ENCODE data around the gene CTTNBP2NL. TPM values are rescaled to one million over a fixed set of nuclear protein-coding genes. Genes with fewer than 3 reads are reported as not detected.
"Not testable (repeated sequence)": the region's sequence is repeated elsewhere in the genome, so short reads cannot be mapped to it uniquely, and the experiment has no call there.

The CTTNBP2NL gene
- total RNA-seq, 1 donor from 2014 or later = 59.4 TPM

GRCh38 chr1:112470966-112471365 lies 75.0 kb downstream of the CTTNBP2NL start:
- Histone ChIP-seq H3K27me3 (no peaks in the 10 kb centered on the region), H3K27ac (no peak overlapping the region), H3K9me3 (no peaks in the 10 kb centered on the region), H3K4me1 (peaks cover 7% of the 10 kb centered on the region), H3K36me3 (no peaks in the 10 kb centered on the region), H3K4me3 (no peak overlapping the region)
- no peak for TF ChIP-seq CTCF (IDR thresholded peaks at IDR 0.05)
- ATAC-seq (no peak), DNase-seq (no peak)
- intact Hi-C loops (cut with DNase I) = no loop called here

GRCh38 chr1:112472142-112472541 lies 76.1 kb downstream of the CTTNBP2NL start:
- no peaks in the 10 kb centered on the region for H3K36me3 ChIP-seq
- TF ChIP-seq CTCF (IDR thresholded peaks at IDR 0.05) = no peak
- H3K4me1 ChIP-seq = no peaks in the 10 kb centered on the region
- DNase-seq (no peak), ATAC-seq (no peak)
- no peak overlapping the region for H3K27ac ChIP-seq
- H3K27me3 ChIP-seq = no peaks in the 10 kb centered on the region
- H3K4me3 ChIP-seq = no peak overlapping the region
- H3K9me3 ChIP-seq = no peaks in the 10 kb centered on the region
- intact Hi-C loops (cut with DNase I) = no loop called here

GRCh38 chr1:112477550-112477949 lies 81.5 kb downstream of the CTTNBP2NL start:
- Histone ChIP-seq H3K27me3 (no peaks in the 10 kb centered on the region), H3K27ac (no peak overlapping the region), H3K4me1 (no peaks in the 10 kb centered on the region), H3K36me3 (no peaks in the 10 kb centered on the region), H3K4me3 (no peak overlapping the region), H3K9me3 (no peaks in the 10 kb centered on the region)
- DNase-seq (no peak), ATAC-seq (no peak)
- no peak for TF ChIP-seq CTCF (IDR thresholded peaks at IDR 0.05)
- intact Hi-C loops (cut with DNase I) = no loop called here

GRCh38 chr1:112478314-112478713 lies 82.3 kb downstream of the CTTNBP2NL start:
- no peaks in the 10 kb centered on the region for H3K4me1 ChIP-seq
- H3K4me3 ChIP-seq = no peak overlapping the region
- TF ChIP-seq CTCF (IDR thresholded peaks at IDR 0.05) = no peak
- intact Hi-C loops (cut with DNase I) = no loop called here
- DNase-seq (no peak), ATAC-seq (no peak)
- no peak overlapping the region for H3K27ac ChIP-seq
- no peaks in the 10 kb centered on the region for H3K27me3 ChIP-seq
- no peaks in the 10 kb centered on the region for H3K9me3 ChIP-seq
- no peaks in the 10 kb centered on the region for H3K36me3 ChIP-seq

- H3K4me3 ChIP-seq; DNase-seq; intact Hi-C loops (cut with DNase I); H3K36me3 ChIP-seq; H3K4me1 ChIP-seq; H3K27me3 ChIP-seq; ATAC-seq; H3K27ac ChIP-seq; H3K9me3 ChIP-seq: not testable (repeated sequence)
Observed at GRCh38 chr1:112486063-112486462, 90.0 kb downstream of the CTTNBP2NL start.

- H3K4me3 ChIP-seq; intact Hi-C loops (cut with DNase I): not testable (repeated sequence)
Observed at GRCh38 chr1:112487686-112488085, 91.7 kb downstream of the CTTNBP2NL start.

DNA sequence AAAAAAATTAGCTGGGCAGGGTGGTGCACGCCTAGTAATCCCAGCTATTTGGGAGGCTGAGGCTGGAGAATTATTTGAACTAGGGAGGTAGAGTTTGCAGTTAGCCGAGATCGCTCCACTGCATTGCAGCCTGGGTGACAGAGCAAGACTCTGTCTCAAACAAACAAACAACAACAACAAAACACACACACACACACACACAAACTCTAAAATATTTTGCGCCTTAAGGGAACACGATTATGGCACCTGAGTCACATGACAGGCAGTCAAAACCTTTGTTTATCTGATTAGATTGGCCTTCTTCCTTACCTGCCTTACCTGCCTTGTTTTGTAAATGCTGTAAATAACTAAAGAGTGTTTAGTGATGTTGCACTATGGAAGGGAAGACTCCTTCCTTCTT lies 92.1 kb downstream of the CTTNBP2NL start:
- H3K36me3 ChIP-seq = no peaks in the 10 kb centered on the region
- ATAC-seq (no peak), DNase-seq (no peak)
- no peaks in the 10 kb centered on the region for H3K4me1 ChIP-seq
- no peak overlapping the region for H3K4me3 ChIP-seq
- H3K27me3 ChIP-seq = no peaks in the 10 kb centered on the region
- intact Hi-C loops (cut with DNase I) = no loop called here
- no peak overlapping the region for H3K27ac ChIP-seq
- H3K9me3 ChIP-seq = no peaks in the 10 kb centered on the region
- no peak for TF ChIP-seq CTCF (IDR thresholded peaks at IDR 0.05)

More at GRCh38 chr1:112487686-112488085, 91.7 kb downstream of the CTTNBP2NL start:
- ATAC-seq, H3K27ac ChIP-seq, H3K27me3 ChIP-seq, DNase-seq, H3K4me1 ChIP-seq, H3K36me3 ChIP-seq, H3K9me3 ChIP-seq: not testable (repeated sequence)

All from upper lobe of right lung (tissue), 1 donor.